CD14-positive monocyte (primary cell): ENCODE results near the gene TSC22D3. TPM values are rescaled to one million over a fixed set of nuclear protein-coding genes. Genes with fewer than 3 reads are reported as not detected.

Experiments
- DNase-seq, 3 donors: peaks; one replicate each; pipeline ENCODE4 v3.0.0-alpha.2; 2011 to 2022
- H2AFZ ChIP-seq: 2 replicates; pipeline ENCODE4 v1.6.0; 2012; ENCODE audit warnings: mild to moderate bottlenecking, low read depth, low read length, inconsistent platforms; ENCODE audit not compliant: insufficient read depth, poor library complexity, severe bottlenecking
- H3K27ac ChIP-seq, 2 donors: 1 replicate in 1 of 2; 2 replicates in 1 of 2; pipeline ENCODE4 v1.5.1; 2012 to 2013; ENCODE audit warnings: low read length in 2 of 2, control low read depth in 1 of 2, inconsistent platforms in 1 of 2, low read depth in 1 of 2, mild to moderate bottlenecking in 1 of 2
- H3K27me3 ChIP-seq, 2 donors: one replicate each; pipeline versions ENCODE4 v1.6.0 to v1.6.1; 2011 to 2013; ENCODE audit warnings: low read length in 2 of 2; ENCODE audit not compliant: control insufficient read depth in 2 of 2, insufficient read depth in 2 of 2
- H3K36me3 ChIP-seq, 2 donors: replicated peaks in 1 of 2; 1 replicate in 1 of 2; 2 replicates in 1 of 2; pipeline versions ENCODE4 v1.5.1 to v1.6.1; 2012 to 2013; ENCODE audit warnings: low read length in 2 of 2, control low read depth in 1 of 2, inconsistent platforms in 1 of 2, mild to moderate bottlenecking in 1 of 2; ENCODE audit not compliant: insufficient read depth in 2 of 2, control insufficient read depth in 1 of 2
- H3K4me1 ChIP-seq, 2 donors: 1 replicate in 1 of 2; 2 replicates in 1 of 2; pipeline versions ENCODE4 v1.5.1 to v1.6.1; 2012 to 2013; ENCODE audit warnings: low read length in 2 of 2, control low read depth in 1 of 2, inconsistent platforms in 1 of 2, mild to moderate bottlenecking in 1 of 2, moderate library complexity in 1 of 2; ENCODE audit not compliant: insufficient read depth in 2 of 2, control insufficient read depth in 1 of 2
- H3K4me2 ChIP-seq: replicated peaks from 2 replicates; pipeline ENCODE3; 2012; ENCODE audit warnings: low read length, moderate library complexity, mild to moderate bottlenecking; ENCODE audit not compliant: poor library complexity, severe bottlenecking; ENCODE audit errors: extremely low read depth
- H3K4me3 ChIP-seq, 3 experiments: fragments of 200-600 bp in 1 of 3; sonication (generic) in 1 of 3; replicated peaks in 1 of 3; 1 replicate in 2 of 3; 2 replicates in 1 of 3; pipeline ENCODE4 v1.5.1; 2011 to 2013; ENCODE audit warnings: low read length in 3 of 3, mild to moderate bottlenecking in 3 of 3, control low read depth in 2 of 3, low read depth in 2 of 3, inconsistent platforms in 1 of 3, moderate library complexity in 1 of 3
- H3K79me2 ChIP-seq: 2 replicates; pipeline ENCODE4 v1.6.0; 2012; ENCODE audit warnings: mild to moderate bottlenecking, control low read depth, inconsistent platforms, low read length, moderate library complexity; ENCODE audit not compliant: insufficient read depth
- H3K9ac ChIP-seq: 2 replicates; pipeline ENCODE4 v1.6.0; 2017; ENCODE audit warnings: low read length, mild to moderate bottlenecking; ENCODE audit not compliant: insufficient read depth, poor library complexity, severe bottlenecking
- H3K9me3 ChIP-seq, 2 donors: replicated peaks in 1 of 2; 1 replicate in 1 of 2; 2 replicates in 1 of 2; pipeline versions ENCODE4 v1.5.1 to v1.6.1; 2012 to 2013; ENCODE audit warnings: low read length in 2 of 2, control low read depth in 1 of 2; ENCODE audit not compliant: control insufficient read depth in 1 of 2, insufficient read depth in 1 of 2
- H4K20me1 ChIP-seq: 2 replicates; pipeline ENCODE4 v1.6.0; 2012; ENCODE audit warnings: mild to moderate bottlenecking, low read length, control low read depth, moderate library complexity; ENCODE audit not compliant: insufficient read depth
- H3K27ac Mint-ChIP-seq, 7 donors: one replicate each; pipeline ENCODE4 v1.8.0; 2020; ENCODE audit warnings: mild to moderate bottlenecking in 7 of 7, mixed read lengths in 7 of 7, moderate library complexity in 6 of 7, inconsistent platforms in 2 of 7
- H3K27me3 Mint-ChIP-seq, 3 donors: one replicate each; pipeline ENCODE4 v1.8.0; 2021 to 2022; ENCODE audit warnings: low read depth in 3 of 3, mild to moderate bottlenecking in 3 of 3, mixed read lengths in 3 of 3, moderate library complexity in 3 of 3, inconsistent platforms in 1 of 3
- H3K36me3 Mint-ChIP-seq, 2 donors: one replicate each; pipeline ENCODE4 v1.8.0; 2020; ENCODE audit warnings: mixed read lengths in 2 of 2, inconsistent platforms in 1 of 2, mild to moderate bottlenecking in 1 of 2
- H3K4me1 Mint-ChIP-seq: one replicate; pipeline ENCODE4 v1.8.0; 2020; ENCODE audit warnings: mild to moderate bottlenecking, mixed read lengths
- H3K4me3 Mint-ChIP-seq, 2 donors: one replicate each; pipeline ENCODE4 v1.8.0; 2020; ENCODE audit warnings: mild to moderate bottlenecking in 2 of 2, mixed read lengths in 2 of 2, moderate library complexity in 1 of 2
- H3K9me3 Mint-ChIP-seq, 7 donors: one replicate each; pipeline ENCODE4 v1.8.0; 2020 to 2022; ENCODE audit warnings: mixed read lengths in 7 of 7, mild to moderate bottlenecking in 6 of 7, moderate library complexity in 6 of 7, inconsistent platforms in 2 of 7
- CTCF ChIP-seq: fragments of 200-600 bp; IDR thresholded peaks from one replicate; pipeline ENCODE4 v1.8.0; 2022; ENCODE audit warnings: antibody characterized with exemption, mild to moderate bottlenecking
- WGBS: methylation state at CpG from one replicate; pipeline ENCODE4 v1.1.5; 2013; ENCODE audit warnings: missing lambda C conversion rate; ENCODE audit not compliant: insufficient coverage; 5-methylcytosine and 5-hydroxymethylcytosine counted together
- intact Hi-C, 2 donors: fragments of 100-400 bp; cut with micrococcal nuclease; formaldehyde crosslinking; loops; one replicate each; pipeline versions ENCODE4 v1.15.0 to v1.15.1; 2023
- polyA plus RNA-seq, 3 donors: library from polyadenylated mRNA; depleted of rRNA in 1 of 3; unstranded in 2 of 3; stranded (reverse) in 1 of 3; fragments of 300-500 nt in 2 of 3; fragments of >200 nt in 1 of 3; fragmentation: Illumina TruSeq in 2 of 3; gene quantifications; 1 replicate in 2 of 3; 2 replicates in 1 of 3; pipeline ENCODE4 v1.2.3, GENCODE V29; 2012 to 2021

The TSC22D3 gene
- polyA plus RNA-seq, 3 donors, result 171 to 1,562 (median 326) TPM

GRCh38 chrX:107675823-107676555 is 99.6 kb downstream of the TSC22D3 start:
- peak overlapping the region; percentile 63 for H3K4me2 ChIP-seq
- H2AFZ ChIP-seq, result no peak overlapping the region
- no peak for TF ChIP-seq CTCF
- WGBS, result 0% methylated on average over 4 of the region's 9 CpGs
- H3K4me3 ChIP-seq, result peak overlapping the region; percentile 52 to 75 (median 69)
- peaks cover 66 to 72% of the 10 kb centered on the region in 2 donors for H3K4me1 ChIP-seq
- peak overlapping the region; percentile 89 to 99 (median 97) for H3K27ac Mint-ChIP-seq
- intact Hi-C loops, result loop anchor here (2.0 kb wide), 1 partner anchor 41 kb away; no protein-coding TSS in a partner anchor
- no peaks in the 10 kb centered on the region for H3K27me3 ChIP-seq
- peak overlapping the region; percentile 82 to 91 for H3K4me3 Mint-ChIP-seq
- H3K9ac ChIP-seq, result peak overlapping the region; percentile 86
- H3K36me3 Mint-ChIP-seq, result no peaks in the 10 kb centered on the region
- H3K9me3 Mint-ChIP-seq, result no peaks in the 10 kb centered on the region
- H4K20me1 ChIP-seq, result no peaks in the 10 kb centered on the region
- H3K4me1 Mint-ChIP-seq, result peaks cover 65% of the 10 kb centered on the region
- peaks cover 12% of the 10 kb centered on the region for H3K79me2 ChIP-seq
- H3K9me3 ChIP-seq, result no peaks in the 10 kb centered on the region
- H3K27me3 Mint-ChIP-seq, result peaks cover 0 to 8% (median 3%) of the 10 kb centered on the region in 3 donors
- H3K27ac ChIP-seq, result peak overlapping the region; percentile 87 to 95
- peak; percentile 58 to 71 (median 71) for DNase-seq
- H3K36me3 ChIP-seq, result no peaks in the 10 kb centered on the region

DNA sequence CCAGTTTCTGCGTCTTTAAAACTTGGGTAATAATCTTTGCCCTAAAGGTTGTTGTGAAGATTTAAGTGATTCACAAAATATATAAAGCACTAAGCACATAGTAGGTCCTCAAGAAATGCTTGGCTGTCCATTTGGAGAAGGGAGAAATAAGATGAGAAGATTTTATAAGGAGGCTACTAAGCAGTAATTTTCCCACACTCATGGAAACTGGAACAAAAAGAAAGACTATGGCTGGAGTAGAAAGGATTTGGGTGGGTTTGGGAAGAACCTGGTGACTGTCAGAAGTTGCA is 100.3 kb downstream of the TSC22D3 start:
- Mint-ChIP-seq H3K9me3 (no peaks in the 10 kb centered on the region), H3K27ac (peak overlapping the region; percentile 89 to 99 (median 97)), H3K36me3 (no peaks in the 10 kb centered on the region), H3K4me3 (peak overlapping the region; percentile 82 to 91), H3K27me3 (peaks cover 0 to 8% (median 3%) of the 10 kb centered on the region in 3 donors), H3K4me1 (peaks cover 64% of the 10 kb centered on the region)
- peaks cover 12% of the 10 kb centered on the region for H3K79me2 ChIP-seq
- no peaks in the 10 kb centered on the region for H3K27me3 ChIP-seq
- H3K36me3 ChIP-seq, result no peaks in the 10 kb centered on the region
- TF ChIP-seq CTCF, result no peak
- peak overlapping the region; percentile 63 for H3K4me2 ChIP-seq
- H3K9ac ChIP-seq, result peak overlapping the region; percentile 86
- H3K4me1 ChIP-seq, result peaks cover 66 to 72% of the 10 kb centered on the region in 2 donors
- H3K27ac ChIP-seq, result peak overlapping the region; percentile 87 to 95
- no CpG with 5 or more reads among the region's 1 CpG for WGBS
- H3K9me3 ChIP-seq, result no peaks in the 10 kb centered on the region
- no peaks in the 10 kb centered on the region for H4K20me1 ChIP-seq
- intact Hi-C loops, result loop anchor here (2.0 kb wide), 1 partner anchor 41 kb away; no protein-coding TSS in a partner anchor
- no peak overlapping the region for H2AFZ ChIP-seq
- DNase-seq, result no peak
- peak overlapping the region; percentile 52 to 75 (median 69) for H3K4me3 ChIP-seq
